Fibroblast of the aortic adventitia (primary cell): ENCODE measurements around the gene ASB10. TPM values are rescaled to one million over a fixed set of nuclear protein-coding genes. Genes with fewer than 3 reads are reported as not detected.

Experiments used
- DNase-seq: peaks from one replicate; pipeline ENCODE4 v3.0.0-alpha.2; 2010; ENCODE audit warnings: low read depth
- H3K4me3 ChIP-seq: 2 replicates; pipeline ENCODE4 v1.5.1; 2011; ENCODE audit warnings: low read depth, mild to moderate bottlenecking, control low read depth, low read length, moderate library complexity
- CTCF ChIP-seq: IDR thresholded peaks from 2 replicates; pipeline ENCODE4 v1.5.1; 2011; ENCODE audit warnings: mild to moderate bottlenecking, low read length, control low read depth, inconsistent platforms; ENCODE audit not compliant: insufficient read depth
- total RNA-seq: library from RNA; depleted of rRNA; stranded (reverse); fragments of >200 nt; gene quantifications from 2 replicates; pipeline ENCODE4 v1.2.3, GENCODE V29; 2012; ENCODE audit warnings: low replicate concordance

ASB10 gene
- total RNA-seq, 1 donor: not detected

GRCh38 chr7:151141855-151142685, 45.0 kb downstream of the ASB10 start:
- no peak for TF ChIP-seq CTCF
- no peak for DNase-seq
- no peak overlapping the region for H3K4me3 ChIP-seq

- TF ChIP-seq CTCF: no peak
- no peak overlapping the region for H3K4me3 ChIP-seq
- no peak for DNase-seq
These were observed 45.7 kb downstream of the ASB10 start for GRCh38 chr7:151141311-151141854.

- no peak for TF ChIP-seq CTCF
- no peak for DNase-seq
- no peak overlapping the region for H3K4me3 ChIP-seq
These were observed 46.2 kb downstream of the ASB10 start for GRCh38 chr7:151140826-151141225.

GRCh38 chr7:151139791-151140190, 47.3 kb downstream of the ASB10 start:
- no peak overlapping the region for H3K4me3 ChIP-seq
- DNase-seq: no peak
- no peak for TF ChIP-seq CTCF

- DNase-seq: no peak
- TF ChIP-seq CTCF: no peak
- no peak overlapping the region for H3K4me3 ChIP-seq
These were observed 47.8 kb downstream of the ASB10 start for GRCh38 chr7:151139071-151139790.

GRCh38 chr7:151138153-151138851, 48.7 kb downstream of the ASB10 start:
- no peak for DNase-seq
- TF ChIP-seq CTCF: no peak

More at GRCh38 chr7:151138153-151138851, 48.7 kb downstream of the ASB10 start:
- H3K4me3 ChIP-seq: no peak overlapping the region
